Keratinocyte (primary cell): ENCODE measurements around the gene FYB1. TPM values are rescaled to one million over a fixed set of nuclear protein-coding genes. Genes with fewer than 3 reads are reported as not detected.
A peak's percentile ranks its signal among the peaks of the same experiment; 100 is the strongest.

Source experiments
- DNase-seq: peaks from one replicate; pipeline ENCODE4 v3.0.0-alpha.2; 2011; ENCODE audit warnings: low read depth, missing footprints, low spot score
- FAIRE-seq: peaks from 2 replicates; lab custom pipeline; 2011; peaks lifted over from hg19 to GRCh38; lab: Jason Lieb, UNC
- H2AFZ ChIP-seq: 2 replicates; pipeline ENCODE4 v1.6.0; 2012; ENCODE audit warnings: low read length, control low read depth, inconsistent platforms; ENCODE audit not compliant: control insufficient read depth
- H3K27ac ChIP-seq: 2 replicates; pipeline ENCODE4 v1.5.1; 2011; ENCODE audit warnings: low read length; ENCODE audit not compliant: control insufficient read depth, insufficient read depth
- H3K27me3 ChIP-seq: 3 replicates; pipeline ENCODE4 v1.6.0; 2011; ENCODE audit warnings: low read length; ENCODE audit not compliant: control insufficient read depth, insufficient read depth; ENCODE audit errors: extremely low read depth
- H3K36me3 ChIP-seq, 2 experiments: 2 replicates in 1 of 2; 3 replicates in 1 of 2; pipeline ENCODE4 v1.5.1; 2011; ENCODE audit warnings: low read length in 2 of 2, mild to moderate bottlenecking in 1 of 2; ENCODE audit not compliant: control insufficient read depth in 2 of 2, insufficient read depth in 2 of 2; ENCODE audit errors: extremely low read depth in 1 of 2
- H3K4me1 ChIP-seq: 3 replicates; pipeline ENCODE4 v1.5.1; 2011; ENCODE audit warnings: low read length; ENCODE audit not compliant: control insufficient read depth, insufficient read depth; ENCODE audit errors: extremely low read depth
- H3K4me2 ChIP-seq: 3 replicates; pipeline ENCODE4 v1.6.0; 2011; ENCODE audit warnings: low read depth, low read length; ENCODE audit not compliant: control insufficient read depth, insufficient read depth; ENCODE audit errors: extremely low read depth
- H3K4me3 ChIP-seq, 3 experiments: fragments of 200-600 bp in 1 of 3; sonication (generic) in 1 of 3; 2 replicates in 2 of 3; 3 replicates in 1 of 3; pipeline ENCODE4 v1.5.1; 2011 to 2016; ENCODE audit warnings: low read length in 3 of 3, mild to moderate bottlenecking in 3 of 3, control low read depth in 2 of 3, inconsistent platforms in 1 of 3, low read depth in 1 of 3, mixed read lengths in 1 of 3, mixed run types in 1 of 3, moderate library complexity in 1 of 3; ENCODE audit not compliant: control insufficient read depth in 2 of 3, insufficient read depth in 2 of 3; ENCODE audit errors: extremely low read depth in 1 of 3
- H3K79me2 ChIP-seq: 2 replicates; pipeline ENCODE4 v1.6.0; 2012; ENCODE audit warnings: low read length; ENCODE audit not compliant: control insufficient read depth, insufficient read depth
- H3K9ac ChIP-seq: 3 replicates; pipeline ENCODE4 v1.6.0; 2011; ENCODE audit warnings: low read length; ENCODE audit not compliant: control insufficient read depth, insufficient read depth; ENCODE audit errors: extremely low read depth
- H3K9me1 ChIP-seq: 3 replicates; pipeline ENCODE4 v1.6.0; 2011; ENCODE audit warnings: low read length; ENCODE audit not compliant: control insufficient read depth, insufficient read depth; ENCODE audit errors: extremely low read depth
- H3K9me3 ChIP-seq: 2 replicates; pipeline ENCODE4 v1.5.1; 2012; ENCODE audit warnings: low read depth, low read length; ENCODE audit not compliant: control insufficient read depth
- H4K20me1 ChIP-seq: 3 replicates; pipeline ENCODE4 v1.6.0; 2011; ENCODE audit warnings: low read length; ENCODE audit not compliant: control insufficient read depth, insufficient read depth; ENCODE audit errors: extremely low read depth
- EZH2 ChIP-seq: IDR thresholded peaks from one replicate; pipeline ENCODE4 v1.6.1; 2012; ENCODE audit warnings: inconsistent platforms, mild to moderate bottlenecking, low read length, moderate library complexity
- dilution Hi-C: fragments of 300-500 bp; cut with MboI; formaldehyde crosslinking; loops from one replicate; pipeline ENCODE4 v1.7.0; 2020; ENCODE audit warnings: low sequenced_read_pairs; ENCODE audit not compliant: extremely low pct_ligation_motif_present
- polyA plus RNA-seq, 5 experiments: library from polyadenylated mRNA; depleted of rRNA in 3 of 5; stranded (reverse) in 3 of 5; stranded (forward) in 1 of 5; unstranded in 1 of 5; fragments of >200 nt; gene quantifications; 1 replicate in 1 of 5; 2 replicates in 3 of 5; 3 replicates in 1 of 5; pipeline versions ENCODE4 v1.2.1 to v1.2.3, GENCODE V29; 2011 to 2012; ENCODE audit warnings: missing spikeins in 2 of 5, low read depth in 1 of 5, low replicate concordance in 1 of 5
- TF ChIP-seq, protein P1 (sequence below), 3 experiments: IDR thresholded peaks in 1 of 3; conservative IDR thresholded peaks in 1 of 3; optimal IDR thresholded peaks in 1 of 3; 2 replicates in 2 of 3; 3 replicates in 1 of 3; pipeline versions ENCODE3 to v1.5.1; 2011; ENCODE audit warnings: low read length in 3 of 3, mild to moderate bottlenecking in 3 of 3, moderate library complexity in 2 of 3, control low read depth in 1 of 3, inconsistent platforms in 1 of 3; ENCODE audit not compliant: insufficient read depth in 2 of 3; ENCODE audit errors: extremely low read depth in 1 of 3

The FYB1 gene
- polyA plus RNA-seq, 1 donor (not counting 4 experiments of a cell fraction or from before 2014, with no cell fraction given) = 0.29 TPM

- no peaks in the 10 kb centered on the region for H3K79me2 ChIP-seq
- TF ChIP-seq EZH2 = no peak
- TF ChIP-seq, protein P1, sequence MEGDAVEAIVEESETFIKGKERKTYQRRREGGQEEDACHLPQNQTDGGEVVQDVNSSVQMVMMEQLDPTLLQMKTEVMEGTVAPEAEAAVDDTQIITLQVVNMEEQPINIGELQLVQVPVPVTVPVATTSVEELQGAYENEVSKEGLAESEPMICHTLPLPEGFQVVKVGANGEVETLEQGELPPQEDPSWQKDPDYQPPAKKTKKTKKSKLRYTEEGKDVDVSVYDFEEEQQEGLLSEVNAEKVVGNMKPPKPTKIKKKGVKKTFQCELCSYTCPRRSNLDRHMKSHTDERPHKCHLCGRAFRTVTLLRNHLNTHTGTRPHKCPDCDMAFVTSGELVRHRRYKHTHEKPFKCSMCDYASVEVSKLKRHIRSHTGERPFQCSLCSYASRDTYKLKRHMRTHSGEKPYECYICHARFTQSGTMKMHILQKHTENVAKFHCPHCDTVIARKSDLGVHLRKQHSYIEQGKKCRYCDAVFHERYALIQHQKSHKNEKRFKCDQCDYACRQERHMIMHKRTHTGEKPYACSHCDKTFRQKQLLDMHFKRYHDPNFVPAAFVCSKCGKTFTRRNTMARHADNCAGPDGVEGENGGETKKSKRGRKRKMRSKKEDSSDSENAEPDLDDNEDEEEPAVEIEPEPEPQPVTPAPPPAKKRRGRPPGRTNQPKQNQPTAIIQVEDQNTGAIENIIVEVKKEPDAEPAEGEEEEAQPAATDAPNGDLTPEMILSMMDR (optimal IDR thresholded peaks at IDR 0.05 in 1 of 3, IDR thresholded peaks at IDR 0.05 in 1 of 3, conservative IDR thresholded peaks at IDR 0.05 in 1 of 3; ENCODE audit: extremely low read depth in 1 of 3, insufficient read depth in 2 of 3, low read length in 3 of 3) = no peak
- no peak overlapping the region for H3K4me3 ChIP-seq
- H3K4me1 ChIP-seq = no peaks in the 10 kb centered on the region
- DNase-seq = no peak
- H3K9me1 ChIP-seq = no peaks in the 10 kb centered on the region
- dilution Hi-C loops = no loop called here
- no peaks in the 10 kb centered on the region for H3K36me3 ChIP-seq
- H3K9ac ChIP-seq = no peak overlapping the region
- no peaks in the 10 kb centered on the region for H4K20me1 ChIP-seq
- H3K27ac ChIP-seq = no peak overlapping the region
- H3K4me2 ChIP-seq = no peak overlapping the region
- no peak for FAIRE-seq
- peaks cover 9% of the 10 kb centered on the region for H3K27me3 ChIP-seq
- no peak overlapping the region for H2AFZ ChIP-seq
- no peaks in the 10 kb centered on the region for H3K9me3 ChIP-seq
Measured at GRCh38 chr5:39118638-39119037, 100.7 kb downstream of the FYB1 start.

- H2AFZ ChIP-seq = peak overlapping the region; percentile 65
- no peaks in the 10 kb centered on the region for H3K4me1 ChIP-seq
- H3K36me3 ChIP-seq = no peaks in the 10 kb centered on the region
- TF ChIP-seq, protein P1 (optimal IDR thresholded peaks at IDR 0.05 in 1 of 3, IDR thresholded peaks at IDR 0.05 in 1 of 3, conservative IDR thresholded peaks at IDR 0.05 in 1 of 3; ENCODE audit: extremely low read depth in 1 of 3, insufficient read depth in 2 of 3, low read length in 3 of 3) = no peak
- TF ChIP-seq EZH2 = no peak
- H4K20me1 ChIP-seq = no peaks in the 10 kb centered on the region
- peak overlapping the region; percentile 22 for H3K4me2 ChIP-seq
- no peaks in the 10 kb centered on the region for H3K79me2 ChIP-seq
- dilution Hi-C loops = no loop called here
- H3K9ac ChIP-seq = no peak overlapping the region
- FAIRE-seq (no peak), DNase-seq (no peak)
- no peak overlapping the region for H3K27ac ChIP-seq
- H3K27me3 ChIP-seq = peaks cover 6% of the 10 kb centered on the region
- no peak overlapping the region for H3K4me3 ChIP-seq
- no peaks in the 10 kb centered on the region for H3K9me1 ChIP-seq
- H3K9me3 ChIP-seq = no peaks in the 10 kb centered on the region
Measured at GRCh38 chr5:39117401-39117800, 102.0 kb downstream of the FYB1 start.
